Type B pancreatic cell (in vitro differentiated cells): Measurements from ENCODE around the gene HMCN1. TPM values are rescaled to one million over a fixed set of nuclear protein-coding genes. Genes with fewer than 3 reads are reported as not detected.

Source experiments
- DNase-seq: peaks from one replicate; pipeline ENCODE4 v3.0.0; 2021; ENCODE audit warnings: mixed read lengths; ENCODE audit not compliant: unreplicated experiment; ENCODE audit errors: extremely low spot score
- H3K27ac Mint-ChIP-seq: 2 replicates; pipeline ENCODE4 v1.8.0; 2021; ENCODE audit warnings: mild to moderate bottlenecking, mixed read lengths
- H3K27me3 Mint-ChIP-seq: 2 replicates; pipeline ENCODE4 v1.8.0; 2021; ENCODE audit warnings: mixed read lengths
- H3K36me3 Mint-ChIP-seq: 2 replicates; pipeline ENCODE4 v1.8.0; 2021; ENCODE audit warnings: mixed read lengths
- H3K4me1 Mint-ChIP-seq: one replicate; pipeline ENCODE4 v1.8.0; 2021; ENCODE audit warnings: mixed read lengths; ENCODE audit not compliant: unreplicated experiment
- H3K4me3 Mint-ChIP-seq: 2 replicates; pipeline ENCODE4 v1.8.0; 2021; ENCODE audit warnings: mild to moderate bottlenecking, mixed read lengths
- H3K9me3 Mint-ChIP-seq: 2 replicates; pipeline ENCODE4 v1.8.0; 2021; ENCODE audit warnings: mixed read lengths
- CTCF ChIP-seq: fragments of 200-600 bp; sonication (generic); conservative IDR thresholded peaks from 2 replicates; pipeline ENCODE4 v1.5.0; 2021; ENCODE audit warnings: antibody characterized with exemption, mild to moderate bottlenecking
- total RNA-seq: library from RNA; stranded (reverse); gene quantifications from 2 replicates; pipeline ENCODE4 v1.2.1, GENCODE V29; 2021; ENCODE audit warnings: low replicate concordance

Gene HMCN1
- total RNA-seq, 1 donor from 2014 or later = 13.2 TPM

- Mint-ChIP-seq H3K36me3 (peaks cover 3% of the 10 kb centered on the region), H3K27me3 (no peaks in the 10 kb centered on the region), H3K27ac (no peak overlapping the region), H3K9me3 (peaks cover 8% of the 10 kb centered on the region), H3K4me3 (no peak overlapping the region), H3K4me1 (no peaks in the 10 kb centered on the region)
- no peak for TF ChIP-seq CTCF
- no peak for DNase-seq
These were observed 460.0 kb downstream of the HMCN1 start for GRCh38 chr1:186194107-186194756.

GRCh38 chr1:186195377-186195931 lies 461.3 kb downstream of the HMCN1 start:
- H3K27ac Mint-ChIP-seq = no peak overlapping the region
- H3K36me3 Mint-ChIP-seq = peaks cover 3% of the 10 kb centered on the region
- H3K9me3 Mint-ChIP-seq = peaks cover 8% of the 10 kb centered on the region
- no peak overlapping the region for H3K4me3 Mint-ChIP-seq
- DNase-seq = no peak
- no peak for TF ChIP-seq CTCF
- H3K27me3 Mint-ChIP-seq = no peaks in the 10 kb centered on the region
- no peaks in the 10 kb centered on the region for H3K4me1 Mint-ChIP-seq

GRCh38 chr1:186202271-186202764 lies 468.1 kb downstream of the HMCN1 start:
- H3K36me3 Mint-ChIP-seq = peaks cover 4% of the 10 kb centered on the region
- peaks cover 3% of the 10 kb centered on the region for H3K9me3 Mint-ChIP-seq
- no peak overlapping the region for H3K27ac Mint-ChIP-seq
- no peaks in the 10 kb centered on the region for H3K27me3 Mint-ChIP-seq
- no peak for TF ChIP-seq CTCF
- no peak for DNase-seq
- no peak overlapping the region for H3K4me3 Mint-ChIP-seq
- no peaks in the 10 kb centered on the region for H3K4me1 Mint-ChIP-seq

DNA sequence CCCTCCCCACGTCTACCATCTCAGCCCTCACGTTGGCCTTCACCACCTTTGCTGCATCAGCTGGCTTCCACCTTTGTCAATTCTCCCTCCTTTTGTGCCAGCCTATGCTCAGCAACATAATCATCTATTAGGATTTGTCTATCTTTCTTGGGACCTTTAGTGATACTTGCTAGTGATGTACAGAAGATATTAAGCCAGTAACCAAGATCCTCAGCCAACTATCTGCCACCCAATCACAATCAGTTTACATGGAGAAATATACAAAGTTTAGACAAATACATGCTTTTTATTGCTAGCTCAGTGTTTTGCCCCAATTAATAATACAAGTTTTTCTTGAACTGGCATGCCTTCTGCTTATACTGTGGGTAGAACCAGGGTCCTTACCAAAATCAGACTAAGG lies 468.6 kb downstream of the HMCN1 start:
- no peak overlapping the region for H3K4me3 Mint-ChIP-seq
- TF ChIP-seq CTCF = no peak
- no peaks in the 10 kb centered on the region for H3K27me3 Mint-ChIP-seq
- H3K27ac Mint-ChIP-seq = no peak overlapping the region
- peaks cover 2% of the 10 kb centered on the region for H3K4me1 Mint-ChIP-seq
- H3K9me3 Mint-ChIP-seq = peaks cover 3% of the 10 kb centered on the region
- no peak for DNase-seq
- peaks cover 4% of the 10 kb centered on the region for H3K36me3 Mint-ChIP-seq

DNA sequence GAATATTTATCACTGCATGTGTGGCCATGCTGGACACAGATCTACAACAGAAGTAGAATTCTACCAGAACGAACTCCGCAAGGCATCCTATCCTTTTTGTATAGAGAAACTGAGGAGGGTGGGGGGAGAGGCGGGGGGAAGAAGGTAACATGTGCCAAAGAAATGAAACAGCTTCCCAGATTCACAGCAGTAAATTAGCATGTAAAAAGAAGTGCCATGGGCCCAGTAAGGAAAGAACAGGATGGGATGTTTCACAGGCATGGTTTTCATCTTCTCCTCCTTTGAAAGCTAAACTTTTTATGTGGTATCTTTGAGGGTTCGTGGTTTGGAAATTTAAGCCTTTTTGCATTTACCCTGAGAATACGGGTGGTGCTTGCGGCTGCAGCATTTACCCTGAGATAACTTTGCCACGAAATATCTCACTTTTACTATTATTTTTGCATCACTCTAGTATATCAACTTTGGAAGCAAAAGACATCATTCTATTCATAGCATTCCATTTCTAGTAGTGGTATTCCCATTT lies 471.9 kb downstream of the HMCN1 start:
- peaks cover 4% of the 10 kb centered on the region for H3K36me3 Mint-ChIP-seq
- peaks cover 3% of the 10 kb centered on the region for H3K9me3 Mint-ChIP-seq
- no peak overlapping the region for H3K27ac Mint-ChIP-seq
- H3K4me3 Mint-ChIP-seq = no peak overlapping the region
- H3K27me3 Mint-ChIP-seq = no peaks in the 10 kb centered on the region
- DNase-seq = no peak
- H3K4me1 Mint-ChIP-seq = peaks cover 16% of the 10 kb centered on the region
- no peak for TF ChIP-seq CTCF
